Spleen (tissue), 11 donors: ENCODE results near the gene SYNGAP1. TPM values are rescaled to one million over a fixed set of nuclear protein-coding genes. Genes with fewer than 3 reads are reported as not detected.

Experiments
- DNase-seq: peaks from one replicate; pipeline ENCODE4 v3.0.0-alpha.2; 2020
- H3K27ac ChIP-seq, 8 donors: fragments of 200-600 bp; sonication (generic) in 7 of 8; 1 replicate in 4 of 8; 2 replicates in 4 of 8; pipeline versions ENCODE4 v1.5.0 to v1.8.0; 2016 to 2021; ENCODE audit warnings: inconsistent platforms in 4 of 8, mild to moderate bottlenecking in 4 of 8, moderate library complexity in 1 of 8
- H3K27me3 ChIP-seq, 7 donors: fragments of 200-600 bp; sonication (generic) in 6 of 7; replicated peaks in 1 of 7; 1 replicate in 4 of 7; 2 replicates in 3 of 7; pipeline versions ENCODE4 v1.5.0 to v1.8.0; 2016 to 2021; ENCODE audit warnings: inconsistent platforms in 3 of 7, mild to moderate bottlenecking in 1 of 7
- H3K36me3 ChIP-seq, 6 donors: fragments of 200-600 bp; sonication (generic) in 5 of 6; 1 replicate in 4 of 6; 2 replicates in 2 of 6; pipeline versions ENCODE4 v1.5.0 to v1.8.0; 2016 to 2021; ENCODE audit warnings: inconsistent platforms in 2 of 6
- H3K4me1 ChIP-seq, 6 donors: fragments of 200-600 bp; sonication (generic) in 5 of 6; 1 replicate in 3 of 6; 2 replicates in 3 of 6; pipeline versions ENCODE4 v1.5.0 to v1.8.0; 2016 to 2021; ENCODE audit warnings: inconsistent platforms in 3 of 6
- H3K4me3 ChIP-seq, 8 donors: fragments of 200-600 bp; sonication (generic) in 7 of 8; 1 replicate in 4 of 8; 2 replicates in 4 of 8; pipeline versions ENCODE4 v1.5.0 to v1.8.0; 2016 to 2021; ENCODE audit warnings: inconsistent platforms in 4 of 8, mild to moderate bottlenecking in 4 of 8, moderate library complexity in 2 of 8
- H3K9me3 ChIP-seq, 8 donors: fragments of 200-600 bp; sonication (generic) in 7 of 8; 1 replicate in 4 of 8; 2 replicates in 4 of 8; pipeline versions ENCODE4 v1.5.0 to v1.8.0; 2016 to 2021; ENCODE audit warnings: inconsistent platforms in 4 of 8
- CTCF ChIP-seq, 11 experiments: fragments of 200-600 bp in 7 of 11; fragments of 450-650 bp in 4 of 11; sonication (generic) in 4 of 11; IDR thresholded peaks in 8 of 11; conservative IDR thresholded peaks in 3 of 11; 1 replicate in 7 of 11; 2 replicates in 4 of 11; pipeline versions ENCODE4 v1.4.0 to v1.8.0; 2016 to 2021; ENCODE audit warnings: antibody characterized with exemption in 11 of 11, inconsistent platforms in 4 of 11, mild to moderate bottlenecking in 1 of 11
- POLR2A ChIP-seq, 3 donors: fragments of 450-650 bp; IDR thresholded peaks; one replicate each; pipeline ENCODE4 v1.5.1; 2017; ENCODE audit warnings: antibody characterized with exemption in 3 of 3, mild to moderate bottlenecking in 1 of 3
- POLR2AphosphoS5 ChIP-seq, 3 donors: sonication (generic); formaldehyde crosslinking; IDR thresholded peaks; one replicate each; pipeline ENCODE4 v1.5.1; 2017; ENCODE audit warnings: antibody characterized with exemption in 3 of 3
- WGBS, 5 donors: extraction: QIAGEN DNeasy Blood & Tissue Kit in 3 of 5; methylation state at CpG; one replicate each; pipeline versions ENCODE4 v1.1.5 to v1.1.7; 2013 to 2018; 5-methylcytosine and 5-hydroxymethylcytosine counted together
- intact Hi-C: fragments of 100-400 bp; cut with DNase I; formaldehyde crosslinking; loops from one replicate; pipeline ENCODE4 v1.15.0; 2023; ENCODE audit warnings: low total_unique reads
- polyA plus RNA-seq, 3 donors: library from polyadenylated mRNA; stranded (reverse); fragments of 200-250 nt; gene quantifications; one replicate each; pipeline ENCODE4 v1.2.1, GENCODE V29; 2013
- total RNA-seq, 7 donors: library from RNA; depleted of rRNA in 3 of 7; stranded (reverse); fragments of >200 nt in 3 of 7; fragmentation: NEBNext Ultra II Directional in 4 of 7; extraction: Animal tissue kit (Norgen Biotek cat#: 25700) in 4 of 7; gene quantifications; one replicate each; pipeline versions ENCODE4 v1.1.0 to v1.2.1, GENCODE V29; 2016 to 2021
- donor health status: healthy with polysubstance abuse.
- donor health status: DM: no; HTN: no; CAD: no; lungs with moderate emphysema.
- donor health status: DM: no; HTN: no; CAD: no.
- donor health status: Bipolar disorder and iron deficiency.
- donor health status: healthy.
- donor health status: DM: no; HTN: no; CAD: no.
- donor health status: DM: yes; HTN: yes; CAD: no.

SYNGAP1 gene
- total and polyA plus RNA-seq, 10 donors, result 3.6 to 30.8 (median 23.9) TPM

- WGBS, 5 donors, result 0 to 1% (median 1%) methylated on average over 12 to 65 of the region's 65 CpGs
- intact Hi-C loops, result no loop called here
- H3K4me1 ChIP-seq, result peaks cover 24 to 57% (median 42%) of the 10 kb centered on the region in 6 donors
- peak overlapping the region; percentile 95 to 99 (median 98) for H3K27ac ChIP-seq
- DNase-seq, result peak; percentile 100
- peak; percentile 86 to 95 (median 91) for TF ChIP-seq POLR2AphosphoS5 (IDR thresholded peaks at IDR 0.05)
- peak in 1 of 11 experiments; percentile 22 for TF ChIP-seq CTCF (IDR thresholded peaks at IDR 0.05 in 8 of 11, conservative IDR thresholded peaks at IDR 0.05 in 3 of 11)
- TF ChIP-seq POLR2A (IDR thresholded peaks at IDR 0.05), result peak in 2 of 3 donors; percentile 30
- H3K4me3 ChIP-seq, result peak overlapping the region; percentile 67 to 95 (median 84)
- no peaks in the 10 kb centered on the region for H3K9me3 ChIP-seq
- peaks cover 2 to 49% (median 31%) of the 10 kb centered on the region in 6 donors for H3K36me3 ChIP-seq
- H3K27me3 ChIP-seq, result no peaks in the 10 kb centered on the region
These were observed 9.7 kb upstream of the SYNGAP1 start for GRCh38 chr6:33410050-33410710.

GRCh38 chr6:33410711-33411631 is 8.9 kb upstream of the SYNGAP1 start, which contains the start of gene PHF1:
Gene PHF1 (plus strand): TSS chr6:33411014. CDS start chr6:33412264, 1,250 bp downstream.
- Histone ChIP-seq H3K36me3 (peaks cover 2 to 49% (median 39%) of the 10 kb centered on the region in 6 donors), H3K4me1 (peaks cover 27 to 60% (median 50%) of the 10 kb centered on the region in 6 donors), H3K4me3 (peak within 1 kb of the TSS; percentile 67 to 95 (median 84)), H3K27ac (peak within 1 kb of the TSS; percentile 95 to 99 (median 98)), H3K9me3 (no peaks in the 10 kb centered on the region), H3K27me3 (no peaks in the 10 kb centered on the region)
- peak; percentile 95 for DNase-seq
- TF ChIP-seq POLR2A (IDR thresholded peaks at IDR 0.05), result peak in 1 of 3 donors; percentile 55
- TF ChIP-seq POLR2AphosphoS5 (IDR thresholded peaks at IDR 0.05), result peak; percentile 81 to 90 (median 86)
- peak in 3 of 11 experiments; percentile 7 to 18 (median 15) for TF ChIP-seq CTCF (IDR thresholded peaks at IDR 0.05 in 8 of 11, conservative IDR thresholded peaks at IDR 0.05 in 3 of 11)
- 1% methylated on average over 17 to 63 of the region's 67 CpGs for WGBS, 5 donors
- intact Hi-C loops, result no loop called here

- H3K9me3 ChIP-seq, result no peaks in the 10 kb centered on the region
- intact Hi-C loops, result no loop called here
- peaks cover 33 to 66% (median 56%) of the 10 kb centered on the region in 6 donors for H3K4me1 ChIP-seq
- WGBS, 5 donors, result 59 to 71% (median 63%) methylated on average over 6 of the region's 6 CpGs
- peak overlapping the region; percentile 67 to 95 (median 84) for H3K4me3 ChIP-seq
- peaks cover 2 to 49% (median 43%) of the 10 kb centered on the region in 6 donors for H3K36me3 ChIP-seq
- no peak for TF ChIP-seq POLR2AphosphoS5 (IDR thresholded peaks at IDR 0.05)
- TF ChIP-seq POLR2A (IDR thresholded peaks at IDR 0.05), result no peak
- no peak for TF ChIP-seq CTCF (IDR thresholded peaks at IDR 0.05 in 8 of 11, conservative IDR thresholded peaks at IDR 0.05 in 3 of 11)
- peak; percentile 72 for DNase-seq
- peak overlapping the region; percentile 95 to 99 (median 98) for H3K27ac ChIP-seq
- H3K27me3 ChIP-seq, result no peaks in the 10 kb centered on the region
These were observed 8.2 kb upstream of the SYNGAP1 start for GRCh38 chr6:33411632-33412005.
